ENCODE results near the gene LRP8.

DNA sequence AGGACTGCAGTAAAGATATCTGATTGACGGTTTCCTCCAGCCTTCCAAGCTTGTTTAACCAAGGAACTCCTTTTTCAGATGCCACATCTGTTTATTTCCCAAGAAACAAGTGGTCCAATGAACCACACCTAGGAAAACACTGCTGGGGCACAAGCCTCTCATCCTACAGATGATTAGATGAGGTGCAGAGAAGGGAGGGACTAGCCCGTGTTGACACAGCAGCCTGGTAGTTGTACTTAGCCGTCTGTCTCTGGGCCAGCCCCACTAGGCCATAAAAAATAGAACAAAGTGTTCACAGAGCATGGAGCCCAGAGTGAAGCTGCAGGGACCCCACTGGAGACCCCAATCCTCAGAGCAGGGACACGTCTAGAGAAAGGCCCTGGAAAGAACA is 32.1 kb downstream of the LRP8 start:
- no peak for TF ChIP-seq CTCF (IDR thresholded peaks at IDR 0.05; ENCODE audit: low read depth, low read length)
- TF ChIP-seq EZH2phosphoT487 (IDR thresholded peaks at IDR 0.05; ENCODE audit: low read depth) = no peak
